ENCODE data around the gene PRR19.

DNA sequence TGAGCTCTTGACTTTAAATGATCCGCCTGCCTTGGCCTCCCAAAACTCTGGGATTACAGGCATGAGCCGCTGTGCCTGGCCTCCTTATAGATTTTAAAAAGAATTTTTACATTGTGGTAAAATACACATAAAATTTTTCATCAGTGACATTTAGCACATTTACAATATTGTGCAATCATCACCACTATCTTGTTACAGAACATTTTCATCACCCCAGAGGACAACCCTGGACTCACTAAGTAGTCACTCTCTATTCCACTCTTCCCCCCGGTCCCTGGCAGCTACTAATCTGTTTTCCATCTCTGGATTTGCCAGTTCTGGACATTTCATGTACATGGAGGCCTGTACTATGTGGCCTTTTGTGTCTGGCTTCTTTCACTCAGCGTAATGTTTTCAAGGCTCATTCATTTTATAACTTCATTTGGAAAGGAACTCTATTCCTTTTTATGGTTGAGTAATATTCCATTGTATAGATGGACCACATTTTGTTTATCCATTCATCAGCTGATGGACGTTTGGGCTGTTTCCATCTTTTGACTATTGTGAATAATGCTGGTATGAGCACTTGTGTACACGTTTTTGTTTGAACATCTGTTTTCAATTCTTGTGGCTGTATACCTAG, 43.4 kb downstream of the PRR19 start:
- no peak for TF ChIP-seq CTCF (IDR thresholded peaks at IDR 0.05)
- TF ChIP-seq EP300 (IDR thresholded peaks at IDR 0.05): no peak
